IMR-90 (cell line): Measurements from ENCODE around the gene SUGCT. TPM values are rescaled to one million over a fixed set of nuclear protein-coding genes. Genes with fewer than 3 reads are reported as not detected.

Experiments used
- ATAC-seq: fragments of 200-7000 bp; cut with Tn5 transposase; 2 replicates; pipeline ENCODE4 v1.9.1; 2020; ENCODE audit warnings: low read depth, mild to moderate bottlenecking, moderate library complexity
- BruUV-seq: library from RNA; stranded (reverse); fragments of 400-500 nt; replicated peaks from 2 replicates; lab custom pipeline; 2021; lab: Mats Ljungman, UMichigan
- CTCF ChIA-PET: fragments of 300-600 bp; formaldehyde crosslinking; extraction: SDS; loops from one replicate; lab custom pipeline; 2021; ENCODE audit warnings: antibody characterized with exemption; lab: Yijun Ruan, JAX
- POLR2A ChIA-PET: fragments of 300-600 bp; sonication (Branson Sonifier 250); formaldehyde crosslinking; loops from one replicate; lab custom pipeline; 2022; ENCODE audit warnings: antibody characterized with exemption; ENCODE audit not compliant: unreplicated experiment; lab: Charles Lee
- DNase-seq: peaks from one replicate; pipeline ENCODE4 v3.0.0; 2013
- H2AFZ ChIP-seq: replicated peaks from 2 replicates; pipeline ENCODE3; 2013; ENCODE audit warnings: low read length, mild to moderate bottlenecking; ENCODE audit not compliant: poor library complexity
- H2AK5ac ChIP-seq: 2 replicates; pipeline ENCODE4 v1.6.1; 2013; ENCODE audit warnings: low read depth, low read length, inconsistent platforms
- H2AK9ac ChIP-seq: replicated peaks from 2 replicates; pipeline ENCODE3; 2013; ENCODE audit warnings: mild to moderate bottlenecking, low read depth, low read length, moderate library complexity; ENCODE audit not compliant: poor library complexity
- H2BK120ac ChIP-seq: 2 replicates; pipeline ENCODE4 v1.6.1; 2013; ENCODE audit warnings: low read depth, low read length, inconsistent platforms
- H2BK15ac ChIP-seq: 3 replicates; pipeline ENCODE4 v1.6.1; 2013; ENCODE audit warnings: low read depth, low read length, inconsistent platforms
- H2BK20ac ChIP-seq: 2 replicates; pipeline ENCODE4 v1.6.1; 2013; ENCODE audit warnings: low read depth, mild to moderate bottlenecking, inconsistent platforms, low read length, moderate library complexity
- H2BK5ac ChIP-seq: 2 replicates; pipeline ENCODE4 v1.6.1; 2013; ENCODE audit warnings: mild to moderate bottlenecking, low read depth, low read length, inconsistent platforms; ENCODE audit not compliant: poor library complexity, severe bottlenecking
- H3K14ac ChIP-seq: replicated peaks from 2 replicates; pipeline ENCODE4 v1.6.1; 2013; ENCODE audit warnings: low read depth, low read length, inconsistent platforms
- H3K18ac ChIP-seq: 2 replicates; pipeline ENCODE4 v1.6.1; 2013; ENCODE audit warnings: low read depth, low read length, control low read depth
- H3K23ac ChIP-seq: 2 replicates; pipeline ENCODE4 v1.6.1; 2013; ENCODE audit warnings: low read depth, low read length, inconsistent platforms
- H3K27ac ChIP-seq: 2 replicates; pipeline ENCODE4 v1.5.1; 2013; ENCODE audit warnings: mild to moderate bottlenecking, control low read depth, low read length; ENCODE audit not compliant: insufficient read depth
- H3K27me3 ChIP-seq: 2 replicates; pipeline ENCODE4 v1.6.1; 2013; ENCODE audit warnings: low read length; ENCODE audit not compliant: control insufficient read depth, insufficient read depth
- H3K36me3 ChIP-seq: 2 replicates; pipeline ENCODE4 v1.6.1; 2013; ENCODE audit warnings: low read length, mixed read lengths; ENCODE audit not compliant: control insufficient read depth, insufficient read depth
- H3K4ac ChIP-seq: 2 replicates; pipeline ENCODE4 v1.6.1; 2013; ENCODE audit warnings: low read depth, low read length, inconsistent platforms
- H3K4me1 ChIP-seq: 2 replicates; pipeline ENCODE4 v1.6.1; 2013; ENCODE audit warnings: low read length, mixed read lengths; ENCODE audit not compliant: control insufficient read depth, insufficient read depth
- H3K4me2 ChIP-seq: 2 replicates; pipeline ENCODE4 v1.6.1; 2013; ENCODE audit warnings: low read depth, mild to moderate bottlenecking, control low read depth, low read length, moderate library complexity
- H3K4me3 ChIP-seq: 2 replicates; pipeline ENCODE4 v1.5.1; 2013; ENCODE audit warnings: low read depth, mild to moderate bottlenecking, control low read depth, low read length, moderate library complexity; ENCODE audit not compliant: insufficient read depth
- H3K56ac ChIP-seq: 2 replicates; pipeline ENCODE4 v1.6.1; 2013; ENCODE audit warnings: low read length, inconsistent platforms; ENCODE audit not compliant: insufficient read depth; ENCODE audit errors: extremely low read depth
- H3K79me1 ChIP-seq, 2 experiments: 2 replicates each; pipeline ENCODE4 v1.6.1; 2013; ENCODE audit warnings: low read length in 2 of 2, inconsistent platforms in 1 of 2, low read depth in 1 of 2
- H3K9ac ChIP-seq: 2 replicates; pipeline ENCODE4 v1.6.1; 2013; ENCODE audit warnings: low read depth, low read length, control low read depth
- H3K9me1 ChIP-seq: 2 replicates; pipeline ENCODE4 v1.6.1; 2013; ENCODE audit warnings: low read length, inconsistent platforms; ENCODE audit not compliant: insufficient read depth
- H3K9me3 ChIP-seq: 2 replicates; pipeline ENCODE4 v1.6.1; 2013; ENCODE audit warnings: low read length; ENCODE audit not compliant: control insufficient read depth, insufficient read depth
- H4K20me1 ChIP-seq: 2 replicates; pipeline ENCODE4 v1.6.1; 2013; ENCODE audit warnings: low read length, inconsistent platforms; ENCODE audit not compliant: insufficient read depth
- H4K5ac ChIP-seq: 2 replicates; pipeline ENCODE4 v1.6.1; 2013; ENCODE audit warnings: mild to moderate bottlenecking, low read depth, low read length, control low read depth
- H4K8ac ChIP-seq, 2 experiments: 2 replicates each; pipeline ENCODE4 v1.6.1; 2013; ENCODE audit warnings: low read depth in 2 of 2, low read length in 2 of 2, control low read depth in 1 of 2, inconsistent platforms in 1 of 2
- H4K91ac ChIP-seq: 2 replicates; pipeline ENCODE4 v1.6.1; 2013; ENCODE audit warnings: low read depth, low read length, inconsistent platforms; ENCODE audit not compliant: insufficient read depth
- BHLHE40 ChIP-seq: fragments of 150-350 bp; IDR thresholded peaks from 2 replicates; pipeline ENCODE4 v1.6.1; 2016; ENCODE audit warnings: mild to moderate bottlenecking, low read depth, low read length
- CEBPB ChIP-seq: IDR thresholded peaks from 2 replicates; pipeline ENCODE4 v1.6.1; 2012; ENCODE audit warnings: low read depth, low read length, improper control_type of control experiment
- CHD1 ChIP-seq: IDR thresholded peaks from 2 replicates; pipeline ENCODE4 v1.6.1; 2012; ENCODE audit warnings: low read depth, low read length, improper control_type of control experiment
- FOS ChIP-seq: fragments of 150-350 bp; IDR thresholded peaks from 2 replicates; pipeline ENCODE4 v1.6.1; 2016; ENCODE audit warnings: low read depth, low read length
- MAFK ChIP-seq: IDR thresholded peaks from 2 replicates; pipeline ENCODE4 v1.6.1; 2012; ENCODE audit warnings: low read depth, low read length, improper control_type of control experiment
- MAZ ChIP-seq: IDR thresholded peaks from 2 replicates; pipeline ENCODE4 v1.6.1; 2012; ENCODE audit warnings: low read depth, mild to moderate bottlenecking, low read length, improper control_type of control experiment, moderate library complexity, borderline replicate concordance
- NFE2L2 ChIP-seq: fragments of 150-350 bp; IDR thresholded peaks from 2 replicates; pipeline ENCODE4 v1.6.1; 2016; ENCODE audit warnings: low read depth, mild to moderate bottlenecking, low read length
- RAD21 ChIP-seq: IDR thresholded peaks from 2 replicates; pipeline ENCODE4 v1.6.1; 2012; ENCODE audit warnings: low read length, improper control_type of control experiment
- RCOR1 ChIP-seq: IDR thresholded peaks from 2 replicates; pipeline ENCODE4 v1.6.1; 2012; ENCODE audit warnings: mild to moderate bottlenecking, low read length, improper control_type of control experiment; ENCODE audit not compliant: insufficient replicate concordance
- RFX5 ChIP-seq: IDR thresholded peaks from 2 replicates; pipeline ENCODE4 v1.8.0; 2012; ENCODE audit warnings: low read depth, mild to moderate bottlenecking, low read length, moderate library complexity
- SMC3 ChIP-seq: fragments of 150-350 bp; IDR thresholded peaks from 2 replicates; pipeline ENCODE4 v1.6.1; 2016; ENCODE audit warnings: low read depth, mild to moderate bottlenecking, antibody characterized with exemption, low read length, moderate library complexity
- WGBS, 2 experiments: methylation state at CpG; one replicate each; pipeline versions ENCODE4 v1.1.5 to v1.1.7; 2013; ENCODE audit warnings: missing lambda C conversion rate in 2 of 2; ENCODE audit not compliant: insufficient read length in 1 of 2; ENCODE audit errors: extremely low coverage in 2 of 2; 5-methylcytosine and 5-hydroxymethylcytosine counted together
- dilution Hi-C: fragments of 300-500 bp; cut with HindIII; formaldehyde crosslinking; loops from one replicate; pipeline ENCODE4 v1.14.3; 2018; ENCODE audit warnings: low sequenced_read_pairs; ENCODE audit not compliant: unreplicated experiment
- in situ Hi-C: fragments of 300-500 bp; cut with MboI; formaldehyde crosslinking; loops from 3 replicates; pipeline ENCODE4 v1.14.3; 2019; ENCODE audit warnings: low sequenced_read_pairs, inconsistent platforms, mixed read lengths
- intact Hi-C: fragments of 100-400 bp; cut with micrococcal nuclease; formaldehyde crosslinking; loops from 2 replicates; pipeline ENCODE4 v1.10.0; 2022
- polyA plus RNA-seq, 3 experiments: library from polyadenylated mRNA; depleted of rRNA; stranded (reverse); fragments of >200 nt; gene quantifications; 2 replicates each; pipeline ENCODE4 v1.2.3, GENCODE V29; 2012; ENCODE audit warnings: low replicate concordance in 1 of 3
- total RNA-seq: library from RNA; depleted of rRNA; stranded (reverse); fragments of >200 nt; gene quantifications from 2 replicates; pipeline ENCODE4 v1.2.3, GENCODE V29; 2012
- TF ChIP-seq, protein P1 (sequence below): conservative IDR thresholded peaks from 2 replicates; pipeline ENCODE4 v1.5.1; 2012; ENCODE audit warnings: mild to moderate bottlenecking, low read depth, low read length, improper control_type of control experiment
- TF ChIP-seq, protein P2 (sequence below): fragments of 150-350 bp; IDR thresholded peaks from 2 replicates; pipeline ENCODE4 v1.6.1; 2017; ENCODE audit warnings: mild to moderate bottlenecking, antibody characterized with exemption, low read length, low read depth
- TF ChIP-seq, protein P3 (sequence below): fragments of 150-350 bp; IDR thresholded peaks from 2 replicates; pipeline ENCODE4 v1.6.1; 2016; ENCODE audit warnings: low read depth, mild to moderate bottlenecking, low read length, moderate library complexity, borderline replicate concordance

SUGCT gene
- total and polyA plus RNA-seq, 2 of the 4 experiments (the other 2 are of a cell fraction), result 5.9 to 8.3 TPM

DNA sequence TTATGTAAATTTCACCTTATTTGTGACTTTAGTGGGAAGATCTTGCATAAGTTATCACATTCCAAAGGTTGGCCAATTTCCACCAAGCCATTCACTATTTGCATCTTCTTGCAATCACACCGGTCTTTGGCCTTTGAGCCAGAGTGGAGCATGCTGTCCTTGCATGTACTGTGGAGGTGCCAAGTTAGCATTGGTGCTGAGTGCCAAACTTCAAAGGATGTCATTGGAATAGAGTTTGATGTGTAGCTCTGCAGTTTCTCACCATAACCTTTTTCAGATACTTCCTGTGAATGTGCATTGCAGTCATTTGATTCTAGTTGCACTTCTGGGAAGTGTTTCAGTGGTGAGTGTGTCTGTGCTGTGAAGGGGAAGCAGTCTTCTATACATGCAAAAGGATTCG lies 620.6 kb downstream of the SUGCT start:
- peak; percentile 23 for DNase-seq
- Histone ChIP-seq H3K4me2 (no peak overlapping the region), H2BK20ac (no peak overlapping the region), H3K4me3 (no peak overlapping the region), H3K23ac (no peak overlapping the region), H4K8ac (no peak overlapping the region), H3K18ac (no peak overlapping the region), H2BK5ac (no peak overlapping the region), H2AFZ (no peak overlapping the region), H3K27ac (no peak overlapping the region), H3K4ac (no peak overlapping the region), H4K5ac (no peak overlapping the region), H3K79me1 (no peaks in the 10 kb centered on the region), H3K9me3 (no peaks in the 10 kb centered on the region), H4K20me1 (no peaks in the 10 kb centered on the region), H2BK15ac (no peak overlapping the region), H2AK5ac (no peak overlapping the region; the same call in 1 of the 2 replicates), H3K14ac (0 out of 2 replicates have a peak overlapping the region, but pooled peaks have one; percentile 55), H3K9ac (no peak overlapping the region), H3K9me1 (no peaks in the 10 kb centered on the region), H2BK120ac (no peak overlapping the region), H3K36me3 (no peaks in the 10 kb centered on the region), H3K56ac (no peak overlapping the region), H4K91ac (no peak overlapping the region), H3K27me3 (no peaks in the 10 kb centered on the region), H2AK9ac (no peak overlapping the region), H3K4me1 (0 out of 2 replicates have a peak, but pooled peaks cover 2% of the 10 kb centered on the region)
- in situ Hi-C loops (no loop called here), intact Hi-C loops (no loop called here), dilution Hi-C loops (no loop called here)
- TF ChIP-seq CEBPB (no peak), RAD21 (no peak), SMC3 (no peak), RFX5 (no peak), NFE2L2 (no peak), MAZ (no peak), MAFK (no peak), CHD1 (no peak), RCOR1 (no peak), BHLHE40 (no peak), FOS (no peak)
- TF ChIP-seq, protein P1, sequence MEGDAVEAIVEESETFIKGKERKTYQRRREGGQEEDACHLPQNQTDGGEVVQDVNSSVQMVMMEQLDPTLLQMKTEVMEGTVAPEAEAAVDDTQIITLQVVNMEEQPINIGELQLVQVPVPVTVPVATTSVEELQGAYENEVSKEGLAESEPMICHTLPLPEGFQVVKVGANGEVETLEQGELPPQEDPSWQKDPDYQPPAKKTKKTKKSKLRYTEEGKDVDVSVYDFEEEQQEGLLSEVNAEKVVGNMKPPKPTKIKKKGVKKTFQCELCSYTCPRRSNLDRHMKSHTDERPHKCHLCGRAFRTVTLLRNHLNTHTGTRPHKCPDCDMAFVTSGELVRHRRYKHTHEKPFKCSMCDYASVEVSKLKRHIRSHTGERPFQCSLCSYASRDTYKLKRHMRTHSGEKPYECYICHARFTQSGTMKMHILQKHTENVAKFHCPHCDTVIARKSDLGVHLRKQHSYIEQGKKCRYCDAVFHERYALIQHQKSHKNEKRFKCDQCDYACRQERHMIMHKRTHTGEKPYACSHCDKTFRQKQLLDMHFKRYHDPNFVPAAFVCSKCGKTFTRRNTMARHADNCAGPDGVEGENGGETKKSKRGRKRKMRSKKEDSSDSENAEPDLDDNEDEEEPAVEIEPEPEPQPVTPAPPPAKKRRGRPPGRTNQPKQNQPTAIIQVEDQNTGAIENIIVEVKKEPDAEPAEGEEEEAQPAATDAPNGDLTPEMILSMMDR, result no peak
- TF ChIP-seq, protein P2, sequence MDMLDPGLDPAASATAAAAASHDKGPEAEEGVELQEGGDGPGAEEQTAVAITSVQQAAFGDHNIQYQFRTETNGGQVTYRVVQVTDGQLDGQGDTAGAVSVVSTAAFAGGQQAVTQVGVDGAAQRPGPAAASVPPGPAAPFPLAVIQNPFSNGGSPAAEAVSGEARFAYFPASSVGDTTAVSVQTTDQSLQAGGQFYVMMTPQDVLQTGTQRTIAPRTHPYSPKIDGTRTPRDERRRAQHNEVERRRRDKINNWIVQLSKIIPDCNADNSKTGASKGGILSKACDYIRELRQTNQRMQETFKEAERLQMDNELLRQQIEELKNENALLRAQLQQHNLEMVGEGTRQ, result no peak
- TF ChIP-seq, protein P3, sequence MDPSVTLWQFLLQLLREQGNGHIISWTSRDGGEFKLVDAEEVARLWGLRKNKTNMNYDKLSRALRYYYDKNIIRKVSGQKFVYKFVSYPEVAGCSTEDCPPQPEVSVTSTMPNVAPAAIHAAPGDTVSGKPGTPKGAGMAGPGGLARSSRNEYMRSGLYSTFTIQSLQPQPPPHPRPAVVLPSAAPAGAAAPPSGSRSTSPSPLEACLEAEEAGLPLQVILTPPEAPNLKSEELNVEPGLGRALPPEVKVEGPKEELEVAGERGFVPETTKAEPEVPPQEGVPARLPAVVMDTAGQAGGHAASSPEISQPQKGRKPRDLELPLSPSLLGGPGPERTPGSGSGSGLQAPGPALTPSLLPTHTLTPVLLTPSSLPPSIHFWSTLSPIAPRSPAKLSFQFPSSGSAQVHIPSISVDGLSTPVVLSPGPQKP, result no peak
- WGBS, 2 experiments, result no CpG with 5 or more reads among the region's 2 CpGs
- BruUV-seq, result no TSS peak
- no peak for ATAC-seq
- POLR2A ChIA-PET, result no interaction called here
- CTCF ChIA-PET, result no interaction called here
